Liver (tissue), 3 donors: ENCODE measurements around the gene TPRN.

Experiments used
- CTCF ChIP-seq: fragments of 150-350 bp; IDR thresholded peaks from 2 replicates; pipeline ENCODE4 v1.5.1; 2017; ENCODE audit warnings: improper control_type of control experiment, low read depth, low read length; ENCODE audit not compliant: missing input control
- HNF4G ChIP-seq: IDR thresholded peaks from 2 replicates; pipeline ENCODE4 v1.6.1; 2016; ENCODE audit warnings: antibody characterized with exemption
- RAD21 ChIP-seq, 2 donors: IDR thresholded peaks; 2 replicates each; pipeline ENCODE4 v1.6.1; 2016; ENCODE audit warnings: antibody characterized with exemption in 2 of 2, mild to moderate bottlenecking in 2 of 2
- REST ChIP-seq: IDR thresholded peaks from 2 replicates; pipeline ENCODE4 v1.6.1; 2016; ENCODE audit warnings: antibody characterized with exemption, mild to moderate bottlenecking
- RXRA ChIP-seq, 2 donors: IDR thresholded peaks; 2 replicates each; pipeline ENCODE4 v1.6.1; 2017 to 2018; ENCODE audit warnings: antibody characterized with exemption in 2 of 2, mild to moderate bottlenecking in 1 of 2
- SP1 ChIP-seq: IDR thresholded peaks from 2 replicates; pipeline ENCODE4 v1.6.1; 2018; ENCODE audit warnings: antibody characterized with exemption, mild to moderate bottlenecking
- TAF1 ChIP-seq: conservative IDR thresholded peaks from 2 replicates; pipeline ENCODE4 v1.6.1; 2016; ENCODE audit warnings: antibody characterized with exemption, mild to moderate bottlenecking
- YY1 ChIP-seq: IDR thresholded peaks from 2 replicates; pipeline ENCODE4 v1.6.1; 2016; ENCODE audit warnings: antibody characterized with exemption, mild to moderate bottlenecking
- donor health status: healthy.
- donor health status: healthy.

DNA sequence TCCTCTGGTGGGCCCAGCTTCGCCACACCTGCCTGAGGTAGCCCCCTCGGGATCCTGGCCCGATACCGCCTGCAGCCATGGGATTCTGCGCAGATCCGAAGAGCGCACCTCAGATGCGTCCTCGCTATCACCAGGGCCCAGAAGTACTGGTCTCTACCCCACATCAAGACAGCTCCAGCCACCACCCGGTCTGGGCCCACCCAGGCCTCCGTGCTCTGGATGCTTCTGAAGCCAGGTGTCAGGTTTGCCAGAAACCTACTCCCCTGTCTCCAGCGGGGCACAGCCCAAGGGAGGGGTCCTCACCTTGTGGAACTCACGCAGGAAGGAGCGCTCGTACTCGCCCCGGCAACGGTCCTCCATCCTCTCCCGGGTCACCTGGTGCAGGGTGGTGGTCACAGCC lies 14.6 kb downstream of the TPRN start:
- TF ChIP-seq RXRA (IDR thresholded peaks at IDR 0.05) (no peak), CTCF (no peak), HNF4G (no peak), SP1 (no peak), RAD21 (IDR thresholded peaks at IDR 0.05) (no peak), REST (no peak), TAF1 (no peak), YY1 (no peak)
